Upper lobe of left lung (tissue), 6 donors: ENCODE results near the gene CST9L. TPM values are rescaled to one million over a fixed set of nuclear protein-coding genes. Genes with fewer than 3 reads are reported as not detected.

Experiments
- ATAC-seq, 2 donors: fragments of 200-7000 bp; cut with Tn5 transposase; one replicate each; pipeline ENCODE4 v1.9.1; 2022; ENCODE audit warnings: mild to moderate bottlenecking in 2 of 2, moderate library complexity in 2 of 2; ENCODE audit not compliant: low FRiP score in 2 of 2
- DNase-seq, 2 donors: peaks; one replicate each; pipeline ENCODE4 v3.0.0-alpha.2; 2019 to 2020
- H3K27ac ChIP-seq, 4 donors: fragments of 200-600 bp; sonication (generic); one replicate each; pipeline ENCODE4 v1.5.1; 2016 to 2019
- H3K27me3 ChIP-seq, 4 donors: fragments of 200-600 bp; sonication (generic); one replicate each; pipeline ENCODE4 v1.5.1; 2017 to 2019
- H3K36me3 ChIP-seq, 4 donors: fragments of 200-600 bp; sonication (generic); one replicate each; pipeline ENCODE4 v1.5.1; 2016 to 2019
- H3K4me1 ChIP-seq, 4 donors: fragments of 200-600 bp; sonication (generic); one replicate each; pipeline ENCODE4 v1.5.1; 2018 to 2019
- H3K4me3 ChIP-seq, 4 donors: fragments of 200-600 bp; sonication (generic); one replicate each; pipeline ENCODE4 v1.5.1; 2017 to 2019; ENCODE audit warnings: mild to moderate bottlenecking in 2 of 4, moderate library complexity in 1 of 4
- H3K9me3 ChIP-seq, 4 donors: fragments of 200-600 bp; sonication (generic); one replicate each; pipeline ENCODE4 v1.5.1; 2018 to 2019
- CTCF ChIP-seq, 6 experiments: fragments of 450-650 bp in 4 of 6; fragments of 200-600 bp in 2 of 6; sonication (generic) in 2 of 6; IDR thresholded peaks; one replicate each; pipeline ENCODE4 v1.5.1; 2016 to 2019; ENCODE audit warnings: antibody characterized with exemption in 6 of 6
- EP300 ChIP-seq, 4 donors: sonication (generic); formaldehyde crosslinking; IDR thresholded peaks; one replicate each; pipeline ENCODE4 v1.5.1; 2017; ENCODE audit warnings: antibody characterized with exemption in 4 of 4, control low read depth in 2 of 4
- POLR2A ChIP-seq, 4 donors: fragments of 450-650 bp; IDR thresholded peaks; one replicate each; pipeline ENCODE4 v1.5.1; 2016 to 2017; ENCODE audit warnings: antibody characterized with exemption in 4 of 4, mild to moderate bottlenecking in 2 of 4
- POLR2AphosphoS5 ChIP-seq, 2 donors: sonication (generic); formaldehyde crosslinking; IDR thresholded peaks; one replicate each; pipeline ENCODE4 v1.5.1; 2017; ENCODE audit warnings: antibody characterized with exemption in 2 of 2
- WGBS, 2 donors: methylation state at CpG; one replicate each; pipeline ENCODE4 v1.1.5; 2017 to 2018; 5-methylcytosine and 5-hydroxymethylcytosine counted together
- total RNA-seq, 6 donors: library from RNA; depleted of rRNA in 4 of 6; stranded (reverse); fragments of >200 nt in 4 of 6; gene quantifications; one replicate each; pipeline versions ENCODE4 v1.1.0 to v1.2.1, GENCODE V29; 2016 to 2021
- donor health status: DM: no; HTN: no; CAD: no; lungs with moderate emphysema.
- donor health status: DM: no; HTN: yes; CAD: no; lungs with severe emphysema.

The CST9L gene
- total RNA-seq, 6 donors from 2014 or later, result not detected

GRCh38 chr20:23608251-23608846, 40.1 kb upstream of the CST9L start:
- Histone ChIP-seq H3K9me3 (no peaks in the 10 kb centered on the region), H3K27ac (no peak overlapping the region), H3K4me1 (peaks cover 0 to 7% (median 0%) of the 10 kb centered on the region in 4 donors), H3K4me3 (no peak overlapping the region), H3K27me3 (no peaks in the 10 kb centered on the region), H3K36me3 (no peaks in the 10 kb centered on the region)
- DNase-seq, result peak in 1 of 2 donors; percentile 50
- ATAC-seq, result no peak
- no peak for TF ChIP-seq POLR2A (IDR thresholded peaks at IDR 0.05)
- no peak for TF ChIP-seq POLR2AphosphoS5 (IDR thresholded peaks at IDR 0.05)
- no peak for TF ChIP-seq EP300 (IDR thresholded peaks at IDR 0.05)
- TF ChIP-seq CTCF (IDR thresholded peaks at IDR 0.05), result no peak
- 71 to 81% methylated on average over 9 to 18 of the region's 18 CpGs for WGBS, 2 donors

- DNase-seq (peak in 1 of 2 donors; percentile 35), ATAC-seq (no peak)
- H3K36me3 ChIP-seq, result no peaks in the 10 kb centered on the region
- no peaks in the 10 kb centered on the region for H3K27me3 ChIP-seq
- 87 to 95% methylated on average over 9 to 14 of the region's 14 CpGs for WGBS, 2 donors
- H3K4me3 ChIP-seq, result no peak overlapping the region
- no peak overlapping the region for H3K27ac ChIP-seq
- peaks cover 0 to 7% (median 0%) of the 10 kb centered on the region in 4 donors for H3K4me1 ChIP-seq
- H3K9me3 ChIP-seq, result no peaks in the 10 kb centered on the region
- TF ChIP-seq POLR2A (IDR thresholded peaks at IDR 0.05), result no peak
- TF ChIP-seq CTCF (IDR thresholded peaks at IDR 0.05), result no peak
- TF ChIP-seq POLR2AphosphoS5 (IDR thresholded peaks at IDR 0.05), result no peak
- TF ChIP-seq EP300 (IDR thresholded peaks at IDR 0.05), result no peak
Observed at GRCh38 chr20:23607497-23608245, 39.4 kb upstream of the CST9L start.

- Histone ChIP-seq H3K36me3 (no peaks in the 10 kb centered on the region), H3K27ac (no peak overlapping the region), H3K9me3 (no peaks in the 10 kb centered on the region), H3K4me1 (peaks cover 0 to 7% (median 0%) of the 10 kb centered on the region in 4 donors), H3K27me3 (no peaks in the 10 kb centered on the region), H3K4me3 (no peak overlapping the region)
- WGBS, 2 donors, result 10 to 24% methylated on average over 5 to 9 of the region's 9 CpGs
- TF ChIP-seq EP300 (IDR thresholded peaks at IDR 0.05) (no peak), CTCF (IDR thresholded peaks at IDR 0.05) (peak; percentile 86 to 89 (median 88))
- peak; percentile 62 to 91 for DNase-seq
- peak; percentile 78 to 94 for ATAC-seq
Observed at GRCh38 chr20:23606652-23607049, 38.4 kb upstream of the CST9L start.

- peak in 1 of 2 donors; percentile 2 for ATAC-seq
- Histone ChIP-seq H3K4me3 (no peak within 1 kb of the TSS), H3K36me3 (no peaks in the 10 kb centered on the region), H3K4me1 (peaks cover 0 to 7% (median 0%) of the 10 kb centered on the region in 4 donors), H3K27me3 (no peaks in the 10 kb centered on the region), H3K27ac (no peak within 1 kb of the TSS), H3K9me3 (no peaks in the 10 kb centered on the region)
- 53 to 77% methylated on average over 13 to 16 of the region's 16 CpGs for WGBS, 2 donors
- TF ChIP-seq CTCF (IDR thresholded peaks at IDR 0.05), result no peak
- TF ChIP-seq POLR2AphosphoS5 (IDR thresholded peaks at IDR 0.05), result no peak
- TF ChIP-seq POLR2A (IDR thresholded peaks at IDR 0.05), result no peak
- no peak for TF ChIP-seq EP300 (IDR thresholded peaks at IDR 0.05)
- DNase-seq, result peak in 1 of 2 donors; percentile 29
Observed at GRCh38 chr20:23605867-23606651, 37.8 kb upstream of the CST9L start, which contains the start of gene CST9. Gene CST9 (minus strand): TSS chr20:23605917. CDS start chr20:23605864, 53 bp downstream.
